Parathyroid adenoma (tissue), 2 donors: ENCODE data around the gene USP13.
A peak's percentile ranks its signal among the peaks of the same experiment; 100 is the strongest.

ENCODE experiments used
- H2AFZ ChIP-seq: fragments of 300-600 bp; sonication (generic); one replicate; pipeline ENCODE4 v1.7.0; 2017; ENCODE audit warnings: antibody characterized with exemption, mild to moderate bottlenecking
- H3K27ac ChIP-seq: fragments of 300-600 bp; sonication (generic); one replicate; pipeline ENCODE4 v1.7.0; 2017
- H3K27me3 ChIP-seq: fragments of 300-600 bp; sonication (generic); one replicate; pipeline ENCODE4 v1.7.0; 2017; ENCODE audit warnings: low read length; ENCODE audit not compliant: control insufficient read depth, insufficient read depth
- H3K36me3 ChIP-seq: fragments of 300-600 bp; sonication (generic); one replicate; pipeline ENCODE4 v1.7.0; 2017; ENCODE audit warnings: low read length; ENCODE audit not compliant: control insufficient read depth, insufficient read depth
- H3K4me1 ChIP-seq: fragments of 300-600 bp; sonication (generic); one replicate; pipeline ENCODE4 v1.7.0; 2017; ENCODE audit warnings: control low read depth
- H3K4me2 ChIP-seq: fragments of 300-600 bp; sonication (generic); one replicate; pipeline ENCODE4 v1.7.0; 2017; ENCODE audit warnings: low read length
- H3K4me3 ChIP-seq: fragments of 300-600 bp; sonication (generic); one replicate; pipeline ENCODE4 v1.7.0; 2017; ENCODE audit warnings: low read depth, low read length
- H3K79me2 ChIP-seq: fragments of 300-600 bp; sonication (generic); one replicate; pipeline ENCODE4 v1.7.0; 2017; ENCODE audit warnings: control low read depth
- H3K9ac ChIP-seq: fragments of 300-600 bp; sonication (generic); one replicate; pipeline ENCODE4 v1.7.0; 2017; ENCODE audit warnings: mild to moderate bottlenecking
- H3K9me3 ChIP-seq: fragments of 300-600 bp; sonication (generic); one replicate; pipeline ENCODE4 v1.7.0; 2017; ENCODE audit warnings: low read length; ENCODE audit not compliant: control insufficient read depth
- CTCF ChIP-seq: fragments of 300-600 bp; sonication (generic); IDR thresholded peaks from one replicate; pipeline ENCODE4 v1.7.0; 2017; ENCODE audit warnings: antibody characterized with exemption, mild to moderate bottlenecking
- donor health status: primary hyperparathyroidism.

Gene USP13

GRCh38 chr3:179826247-179826637 is 173.4 kb downstream of the USP13 start:
- Histone ChIP-seq H3K9me3 (no peaks in the 10 kb centered on the region), H3K79me2 (no peaks in the 10 kb centered on the region), H3K27me3 (no peaks in the 10 kb centered on the region), H3K4me1 (no peaks in the 10 kb centered on the region), H2AFZ (no peak overlapping the region), H3K27ac (no peak overlapping the region), H3K4me3 (no peak overlapping the region), H3K36me3 (no peaks in the 10 kb centered on the region), H3K9ac (no peak overlapping the region), H3K4me2 (no peak overlapping the region)
- no peak for TF ChIP-seq CTCF

- H3K4me3 ChIP-seq, result no peak overlapping the region
- H3K27ac ChIP-seq, result no peak overlapping the region
- no peaks in the 10 kb centered on the region for H3K27me3 ChIP-seq
- H3K9me3 ChIP-seq, result no peaks in the 10 kb centered on the region
- no peak overlapping the region for H2AFZ ChIP-seq
- peaks cover 3% of the 10 kb centered on the region for H3K79me2 ChIP-seq
- H3K9ac ChIP-seq, result no peak overlapping the region
- H3K4me2 ChIP-seq, result no peak overlapping the region
- no peaks in the 10 kb centered on the region for H3K36me3 ChIP-seq
- TF ChIP-seq CTCF, result no peak
- peaks cover 4% of the 10 kb centered on the region for H3K4me1 ChIP-seq
These were observed 175.9 kb downstream of the USP13 start for GRCh38 chr3:179828738-179829137.

GRCh38 chr3:179829401-179829800 is 176.6 kb downstream of the USP13 start:
- no peak overlapping the region for H2AFZ ChIP-seq
- H3K27me3 ChIP-seq, result no peaks in the 10 kb centered on the region
- H3K36me3 ChIP-seq, result no peaks in the 10 kb centered on the region
- H3K4me3 ChIP-seq, result no peak overlapping the region
- H3K9me3 ChIP-seq, result no peaks in the 10 kb centered on the region
- H3K79me2 ChIP-seq, result peaks cover 3% of the 10 kb centered on the region
- no peak overlapping the region for H3K4me2 ChIP-seq
- H3K4me1 ChIP-seq, result peaks cover 4% of the 10 kb centered on the region
- no peak overlapping the region for H3K9ac ChIP-seq
- TF ChIP-seq CTCF, result no peak
- no peak overlapping the region for H3K27ac ChIP-seq

GRCh38 chr3:179832333-179832854 is 179.6 kb downstream of the USP13 start:
- H3K4me2 ChIP-seq, result no peak overlapping the region
- no peaks in the 10 kb centered on the region for H3K36me3 ChIP-seq
- H3K27me3 ChIP-seq, result no peaks in the 10 kb centered on the region
- H3K27ac ChIP-seq, result peak overlapping the region; percentile 6
- H3K9me3 ChIP-seq, result no peaks in the 10 kb centered on the region
- H3K4me3 ChIP-seq, result no peak overlapping the region
- no peak overlapping the region for H3K9ac ChIP-seq
- peaks cover 3% of the 10 kb centered on the region for H3K79me2 ChIP-seq
- no peak overlapping the region for H2AFZ ChIP-seq
- H3K4me1 ChIP-seq, result peaks cover 9% of the 10 kb centered on the region
- TF ChIP-seq CTCF, result no peak

GRCh38 chr3:179833294-179833693 is 180.5 kb downstream of the USP13 start:
- no peak overlapping the region for H3K4me3 ChIP-seq
- H3K4me1 ChIP-seq, result peaks cover 9% of the 10 kb centered on the region
- H3K27ac ChIP-seq, result no peak overlapping the region
- no peaks in the 10 kb centered on the region for H3K9me3 ChIP-seq
- no peaks in the 10 kb centered on the region for H3K27me3 ChIP-seq
- no peak for TF ChIP-seq CTCF
- H3K36me3 ChIP-seq, result no peaks in the 10 kb centered on the region
- H3K9ac ChIP-seq, result no peak overlapping the region
- peaks cover 3% of the 10 kb centered on the region for H3K79me2 ChIP-seq
- H2AFZ ChIP-seq, result no peak overlapping the region
- no peak overlapping the region for H3K4me2 ChIP-seq
